ENCODE measurements around the gene LPP.

Gene LPP

GRCh38 chr3:188507244-188507720 lies 353.3 kb downstream of the LPP start:
- peak; percentile 90 for DNase-seq (ENCODE audit: low read depth)
- H3K4me3 ChIP-seq (ENCODE audit: low read depth, low read length), result no peak overlapping the region

GRCh38 chr3:188508454-188508853 lies 354.5 kb downstream of the LPP start:
- DNase-seq (ENCODE audit: low read depth), result no peak
- H3K4me3 ChIP-seq (ENCODE audit: low read depth, low read length), result no peak overlapping the region

- H3K4me3 ChIP-seq (ENCODE audit: low read depth, low read length), result no peak overlapping the region
- DNase-seq (ENCODE audit: low read depth), result no peak
These were observed 355.4 kb downstream of the LPP start for GRCh38 chr3:188509316-188509715.

GRCh38 chr3:188510366-188510765 lies 356.4 kb downstream of the LPP start:
- peak; percentile 89 for DNase-seq (ENCODE audit: low read depth)
- no peak overlapping the region for H3K4me3 ChIP-seq (ENCODE audit: low read depth, low read length)

GRCh38 chr3:188513662-188514328 lies 359.8 kb downstream of the LPP start:
- H3K4me3 ChIP-seq (ENCODE audit: low read depth, low read length), result no peak overlapping the region
- DNase-seq (ENCODE audit: low read depth), result no peak

GRCh38 chr3:188516515-188516914 lies 362.6 kb downstream of the LPP start:
- no peak for DNase-seq (ENCODE audit: low read depth)
- no peak overlapping the region for H3K4me3 ChIP-seq (ENCODE audit: low read depth, low read length)

GRCh38 chr3:188518416-188518815 lies 364.5 kb downstream of the LPP start:
- no peak overlapping the region for H3K4me3 ChIP-seq (ENCODE audit: low read depth, low read length)
- no peak for DNase-seq (ENCODE audit: low read depth)

GRCh38 chr3:188518835-188519452 lies 365.0 kb downstream of the LPP start:
- no peak overlapping the region for H3K4me3 ChIP-seq (ENCODE audit: low read depth, low read length)
- no peak for DNase-seq (ENCODE audit: low read depth)

GRCh38 chr3:188520466-188520865 lies 366.5 kb downstream of the LPP start:
- DNase-seq (ENCODE audit: low read depth), result peak; percentile 39
- H3K4me3 ChIP-seq (ENCODE audit: low read depth, low read length), result no peak overlapping the region

- no peak for DNase-seq (ENCODE audit: low read depth)
These were observed 368.2 kb downstream of the LPP start for GRCh38 chr3:188522115-188522514.

GRCh38 chr3:188523291-188523690 lies 369.3 kb downstream of the LPP start:
- no peak for DNase-seq (ENCODE audit: low read depth)
- H3K4me3 ChIP-seq (ENCODE audit: low read depth, low read length), result no peak overlapping the region

More at GRCh38 chr3:188522115-188522514, 368.2 kb downstream of the LPP start:
- H3K4me3 ChIP-seq (ENCODE audit: low read depth, low read length), result no peak overlapping the region

GRCh38 chr3:188524052-188524451 lies 370.1 kb downstream of the LPP start:
- no peak for DNase-seq (ENCODE audit: low read depth)
- no peak overlapping the region for H3K4me3 ChIP-seq (ENCODE audit: low read depth, low read length)

- DNase-seq (ENCODE audit: low read depth), result no peak
- no peak overlapping the region for H3K4me3 ChIP-seq (ENCODE audit: low read depth, low read length)
These were observed 372.1 kb downstream of the LPP start for GRCh38 chr3:188526057-188526456.

- DNase-seq (ENCODE audit: low read depth), result no peak
- H3K4me3 ChIP-seq (ENCODE audit: low read depth, low read length), result no peak overlapping the region
These were observed 373.4 kb downstream of the LPP start for GRCh38 chr3:188527389-188527788.

GRCh38 chr3:188528396-188528795 lies 374.4 kb downstream of the LPP start:
- DNase-seq (ENCODE audit: low read depth), result no peak
- no peak overlapping the region for H3K4me3 ChIP-seq (ENCODE audit: low read depth, low read length)

GRCh38 chr3:188529228-188529627 lies 375.3 kb downstream of the LPP start:
- H3K4me3 ChIP-seq (ENCODE audit: low read depth, low read length), result no peak overlapping the region
- DNase-seq (ENCODE audit: low read depth), result no peak

- no peak overlapping the region for H3K4me3 ChIP-seq (ENCODE audit: low read depth, low read length)
- no peak for DNase-seq (ENCODE audit: low read depth)
These were observed 376.3 kb downstream of the LPP start for GRCh38 chr3:188530226-188530625.

GRCh38 chr3:188531210-188531609 lies 377.3 kb downstream of the LPP start:
- DNase-seq (ENCODE audit: low read depth), result peak; percentile 70
- H3K4me3 ChIP-seq (ENCODE audit: low read depth, low read length), result no peak overlapping the region

GRCh38 chr3:188533172-188533571 lies 379.2 kb downstream of the LPP start:
- DNase-seq (ENCODE audit: low read depth), result no peak

GRCh38 chr3:188533612-188534357 lies 379.8 kb downstream of the LPP start:
- no peak overlapping the region for H3K4me3 ChIP-seq (ENCODE audit: low read depth, low read length)
- no peak for DNase-seq (ENCODE audit: low read depth)

More at GRCh38 chr3:188533172-188533571, 379.2 kb downstream of the LPP start:
- H3K4me3 ChIP-seq (ENCODE audit: low read depth, low read length), result no peak overlapping the region

All from skeletal muscle cell (primary cell).